IPS-15b (cell line): ENCODE measurements around the gene SERPINA7.
"Not testable (repeated sequence)": the region's sequence is repeated elsewhere in the genome, so short reads cannot be mapped to it uniquely, and the experiment has no call there.

Experiments used
- H3K27me3 ChIP-seq: one replicate; pipeline ENCODE4 v1.6.1; 2013; ENCODE audit warnings: low read length; ENCODE audit not compliant: control insufficient read depth, insufficient read depth
- H3K36me3 ChIP-seq: one replicate; pipeline ENCODE4 v1.6.1; 2013; ENCODE audit warnings: low read length; ENCODE audit not compliant: control insufficient read depth, insufficient read depth
- H3K4me1 ChIP-seq: one replicate; pipeline ENCODE4 v1.6.1; 2013; ENCODE audit warnings: mild to moderate bottlenecking, low read length; ENCODE audit not compliant: control insufficient read depth, insufficient read depth
- H3K4me3 ChIP-seq: one replicate; pipeline ENCODE4 v1.5.1; 2013; ENCODE audit warnings: low read depth, low read length
- H3K9ac ChIP-seq: one replicate; pipeline ENCODE4 v1.6.1; 2013; ENCODE audit warnings: low read depth, mild to moderate bottlenecking, low read length
- H3K9me3 ChIP-seq: one replicate; pipeline ENCODE4 v1.6.1; 2013; ENCODE audit warnings: mild to moderate bottlenecking, low read length; ENCODE audit not compliant: control insufficient read depth, insufficient read depth

Gene SERPINA7

DNA sequence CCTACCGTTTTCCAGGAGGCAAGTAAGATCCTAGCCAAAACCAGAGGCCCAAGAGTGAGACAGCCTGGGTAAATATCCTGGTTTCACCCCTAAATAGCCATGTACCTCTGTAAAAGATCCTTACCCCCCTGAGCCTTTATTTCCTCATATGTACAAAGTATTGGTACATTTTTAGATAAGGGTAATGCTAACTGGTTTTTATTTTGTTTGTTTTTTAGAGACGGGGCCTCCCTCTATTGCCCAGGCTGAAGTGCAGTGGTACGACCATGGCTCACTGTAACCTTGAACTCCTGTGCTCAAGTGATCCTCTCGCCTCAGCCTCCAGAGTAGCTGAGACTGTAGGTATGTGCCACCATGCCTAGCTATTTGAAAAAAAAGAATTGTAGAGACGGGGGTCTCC, 29.4 kb downstream of the SERPINA7 start:
- no peak overlapping the region for H3K9ac ChIP-seq
- no peaks in the 10 kb centered on the region for H3K27me3 ChIP-seq
- H3K9me3 ChIP-seq: no peaks in the 10 kb centered on the region
- H3K4me3 ChIP-seq: no peak overlapping the region
- H3K36me3 ChIP-seq: no peaks in the 10 kb centered on the region
- H3K4me1 ChIP-seq: no peaks in the 10 kb centered on the region

DNA sequence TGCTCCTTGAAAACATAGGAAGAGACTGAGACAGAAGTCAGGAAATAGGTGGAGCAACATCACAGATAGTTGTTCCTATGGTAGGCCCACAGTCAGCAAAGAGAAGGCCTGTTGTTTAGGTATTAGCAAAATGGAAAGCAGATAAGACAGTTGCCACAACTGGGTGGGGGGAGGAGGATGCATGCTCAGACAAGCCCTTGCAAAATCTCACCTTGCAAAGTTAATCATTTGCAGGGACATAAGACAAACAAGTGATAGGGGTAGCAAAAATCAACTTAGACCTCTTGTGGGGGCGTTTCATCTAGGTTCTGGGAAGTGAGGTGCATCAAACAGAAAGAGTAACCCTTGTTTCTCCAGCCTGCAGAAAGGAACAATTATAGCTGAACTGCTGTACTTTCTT, 30.7 kb downstream of the SERPINA7 start:
- H3K9me3 ChIP-seq: no peaks in the 10 kb centered on the region
- H3K9ac ChIP-seq: no peak overlapping the region
- no peaks in the 10 kb centered on the region for H3K4me1 ChIP-seq
- H3K4me3 ChIP-seq: no peak overlapping the region
- H3K27me3 ChIP-seq: no peaks in the 10 kb centered on the region
- H3K36me3 ChIP-seq: no peaks in the 10 kb centered on the region

DNA sequence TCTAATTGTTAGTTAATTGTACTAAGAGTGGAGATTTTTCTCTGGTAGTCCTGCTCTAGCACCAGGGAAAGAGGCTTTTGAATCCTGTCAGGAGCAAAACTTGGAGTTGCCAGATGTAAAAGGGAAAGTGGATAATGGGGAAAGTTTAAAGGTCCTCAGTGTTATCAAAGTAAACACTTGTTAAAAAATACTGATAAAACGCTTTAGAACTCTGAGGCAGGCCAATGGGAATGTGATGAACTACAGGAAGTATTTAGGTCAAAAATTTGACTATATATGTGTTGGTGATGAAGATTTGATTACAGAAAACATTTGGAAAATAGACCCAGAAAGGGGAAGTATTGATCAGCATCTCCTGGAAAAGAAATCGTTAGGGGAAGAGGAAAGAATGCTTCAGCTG, 32.8 kb downstream of the SERPINA7 start:
- Histone ChIP-seq H3K9ac (no peak overlapping the region), H3K4me3 (no peak overlapping the region), H3K9me3 (no peaks in the 10 kb centered on the region), H3K27me3 (no peaks in the 10 kb centered on the region), H3K4me1 (no peaks in the 10 kb centered on the region), H3K36me3 (no peaks in the 10 kb centered on the region)

DNA sequence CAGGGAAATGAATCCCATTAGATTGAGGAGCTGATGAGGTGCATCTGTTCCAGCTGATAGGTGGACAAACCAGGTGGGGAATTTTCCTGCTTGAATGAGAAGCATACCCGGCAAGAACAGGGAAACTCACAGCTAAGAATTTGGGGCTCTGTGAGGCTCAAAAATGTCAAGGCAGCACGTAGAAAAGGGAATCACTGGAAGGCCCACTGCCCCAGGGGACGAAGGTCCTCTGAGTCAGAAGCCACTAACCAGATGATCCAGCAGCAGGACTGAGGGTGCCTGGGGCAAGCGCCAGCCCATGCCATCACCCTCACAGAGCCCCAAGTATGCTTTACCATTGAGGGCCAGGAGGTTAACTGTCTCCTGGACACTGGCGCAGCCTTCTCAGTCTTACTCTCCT, 37.9 kb downstream of the SERPINA7 start:
- not testable (repeated sequence) for H3K27me3 ChIP-seq, H3K4me1 ChIP-seq, H3K9me3 ChIP-seq, H3K4me3 ChIP-seq, H3K36me3 ChIP-seq, H3K9ac ChIP-seq

DNA sequence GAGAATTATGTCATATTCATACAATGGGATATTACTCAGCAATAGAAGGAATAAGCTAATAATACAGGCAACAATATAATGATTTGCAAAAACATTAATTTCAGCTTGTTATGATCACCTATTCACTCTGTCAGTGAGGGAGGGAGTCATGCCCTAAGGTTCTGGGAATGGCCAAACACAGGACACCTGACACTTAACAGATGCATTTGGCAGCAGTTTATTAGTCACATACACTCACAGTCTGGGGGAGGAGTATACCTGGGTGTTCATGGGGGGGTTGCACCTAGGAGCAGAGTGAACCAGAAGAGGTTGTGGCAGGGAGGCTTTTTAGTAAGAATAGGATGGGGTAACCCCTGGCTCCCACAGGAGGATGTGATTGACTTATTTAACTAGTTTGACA, 38.3 kb downstream of the SERPINA7 start:
- Histone ChIP-seq H3K36me3 (no peaks in the 10 kb centered on the region), H3K9me3 (no peaks in the 10 kb centered on the region), H3K9ac (no peak overlapping the region), H3K4me3 (no peak overlapping the region), H3K27me3 (no peaks in the 10 kb centered on the region), H3K4me1 (no peaks in the 10 kb centered on the region)

DNA sequence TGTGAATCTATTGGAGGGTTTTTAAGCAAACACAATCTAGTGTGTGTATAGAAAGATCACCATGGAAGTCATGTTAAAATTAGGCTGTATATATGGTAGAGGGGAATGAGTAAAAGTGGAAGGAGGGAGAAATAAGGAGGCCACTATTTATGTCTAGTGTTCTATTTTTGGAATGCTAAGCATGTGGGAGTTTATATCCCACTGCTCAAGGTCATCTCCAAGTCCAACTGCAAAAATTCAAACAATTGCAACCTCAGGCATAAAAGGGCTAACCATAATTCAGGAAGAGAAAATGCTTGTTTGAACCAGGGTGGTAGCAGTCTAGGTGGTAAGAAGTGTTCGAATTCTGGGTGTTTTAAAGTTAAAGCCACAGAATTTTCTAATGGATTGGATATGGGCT, 39.2 kb downstream of the SERPINA7 start:
- Histone ChIP-seq H3K9ac (no peak overlapping the region), H3K4me1 (no peaks in the 10 kb centered on the region), H3K4me3 (no peak overlapping the region), H3K36me3 (no peaks in the 10 kb centered on the region), H3K9me3 (no peaks in the 10 kb centered on the region), H3K27me3 (no peaks in the 10 kb centered on the region)

DNA sequence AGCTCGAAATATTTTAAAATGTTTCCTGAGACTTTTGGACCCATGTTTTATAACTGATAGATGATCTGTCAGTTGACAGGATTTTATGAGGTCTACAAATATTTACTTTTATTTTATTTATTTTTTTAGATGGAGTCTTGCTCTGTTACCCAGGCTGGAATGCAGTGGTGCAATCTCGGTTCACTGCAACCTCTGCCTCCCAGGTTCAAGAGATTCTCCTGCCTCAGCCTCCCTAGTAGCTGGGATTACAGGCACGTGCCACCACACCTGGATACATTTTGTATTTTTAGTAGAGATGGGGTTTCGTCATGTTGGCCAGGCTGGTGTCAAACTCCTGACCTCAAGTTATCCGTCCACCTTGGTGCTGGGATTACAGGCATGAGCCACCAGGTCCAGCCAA, 50.0 kb downstream of the SERPINA7 start:
- not testable (repeated sequence) for H3K4me1 ChIP-seq, H3K9ac ChIP-seq, H3K27me3 ChIP-seq, H3K36me3 ChIP-seq, H3K9me3 ChIP-seq, H3K4me3 ChIP-seq
